ENCODE data around the gene TRAPPC3. TPM values are rescaled to one million over a fixed set of nuclear protein-coding genes. Genes with fewer than 3 reads are reported as not detected.

The TRAPPC3 gene
- total and polyA plus RNA-seq, 9 of the 15 experiments (the other 6 are each of a cell fraction or from before 2014, with no cell fraction given): 20.6 to 141 (median 112) TPM

- no peak overlapping the region for H2AFZ ChIP-seq (ENCODE audit: low read depth, low read length)
- H3K9me3 ChIP-seq (replicated peaks; ENCODE audit: control insufficient read depth, insufficient read depth, low read depth, low read length): no peaks in the 10 kb centered on the region
- WGBS (ENCODE audit: insufficient coverage, low coverage, missing lambda C conversion rate): 83% methylated on average over 8 of the region's 8 CpGs
- no peaks in the 10 kb centered on the region for H3K27me3 ChIP-seq (ENCODE audit: control insufficient read depth in 2 of 2, insufficient read depth in 2 of 2, low read length in 2 of 2)
- peak overlapping the region in 1 of 2 experiments; percentile 49; a peak in 2 of 4 replicates for H3K9ac ChIP-seq (ENCODE audit: insufficient read depth in 1 of 2, low read depth in 2 of 2, low read length in 2 of 2)
- DNase-seq (ENCODE audit: extremely low read depth in 1 of 4, low spot score in 3 of 4) (no peak), FAIRE-seq (no peak), ATAC-seq (no peak)
- no TSS peak for BruUV-seq (replicated peaks)
- H4K20me1 ChIP-seq (replicated peaks; ENCODE audit: control insufficient read depth, insufficient read depth, low read length): no peaks in the 10 kb centered on the region
- H3K27ac ChIP-seq (ENCODE audit: extremely low read depth, low read depth, low read length): no peak overlapping the region
- POLR2A ChIA-PET: interaction anchor here (0.5 to 1.5 kb wide), 7 partner anchors 8 to 481 kb away, joined by 3 to 6 read pairs (median 3); no protein-coding TSS in a partner anchor
- in situ Hi-C loops (cut with MboI) (loop anchor here (5.0 kb wide), 1 partner anchor 93 kb away; no protein-coding TSS in a partner anchor), intact Hi-C loops (cut with micrococcal nuclease) (no loop called here)
- H3K4me1 ChIP-seq (replicated peaks in 1 of 2; ENCODE audit: control insufficient read depth in 2 of 2, insufficient read depth in 2 of 2, low read length in 2 of 2): peaks cover 5 to 30% of the 10 kb centered on the region in 2 experiments; a peak in 4 of 5 replicates
- CTCF ChIA-PET (ENCODE audit: low intra/inter-chr PET ratio): no interaction called here
- no peak overlapping the region for H3K4me3 ChIP-seq
- H3K9me1 ChIP-seq (ENCODE audit: control insufficient read depth, insufficient read depth, low read length): peaks cover 5% of the 10 kb centered on the region
- H3K79me2 ChIP-seq (ENCODE audit: control insufficient read depth, insufficient read depth, low read length): peaks cover 11% of the 10 kb centered on the region
- H3K4me2 ChIP-seq (ENCODE audit: insufficient read depth, low read length): no peak overlapping the region
- peaks cover 62% of the 10 kb centered on the region; the same call in 2 of the 3 replicates for H3K36me3 ChIP-seq (ENCODE audit: control insufficient read depth, insufficient read depth, low read length)
- TF ChIP-seq ZNF76 (CRISPR knock-in tag; IDR thresholded peaks at IDR 0.05; ENCODE audit: borderline replicate concordance) (no peak), MCM5 (IDR thresholded peaks at IDR 0.05; ENCODE audit: low read depth) (no peak), FOXK1 (CRISPR knock-in tag; IDR thresholded peaks at IDR 0.05; ENCODE audit: borderline replicate concordance) (no peak), AFF1 (IDR thresholded peaks at IDR 0.05; ENCODE audit: low read depth in 1 of 2, partially characterized antibody in 2 of 2) (no peak), POLR3G (IDR thresholded peaks at IDR 0.05; ENCODE audit: extremely low read depth, insufficient read length, insufficient replicate concordance) (no peak), POLR2G (IDR thresholded peaks at IDR 0.05; ENCODE audit: low read depth, low read length) (no peak), SMARCB1 (IDR thresholded peaks at IDR 0.05; ENCODE audit: insufficient read length, low read depth) (no peak), ZBTB5 (IDR thresholded peaks at IDR 0.05) (no peak), ZNF431 (CRISPR knock-in tag; IDR thresholded peaks at IDR 0.05) (no peak), TAF7 (tag; IDR thresholded peaks at IDR 0.05) (no peak), E2F6 (IDR thresholded peaks at IDR 0.05; ENCODE audit: borderline replicate concordance in 1 of 2, extremely low read depth in 1 of 2, insufficient read depth in 1 of 2, insufficient read length in 1 of 2, low read depth in 1 of 2, low read length in 1 of 2, poor library complexity in 1 of 2, severe bottlenecking in 1 of 2) (no peak), ATF7 (IDR thresholded peaks at IDR 0.05) (no peak)
Measured at GRCh38 chr1:36094621-36095061, 54.6 kb downstream of the TRAPPC3 start.

All from K562 (cell line).